Mesenchymal stem cell (in vitro differentiated cells and primary cell): ENCODE results near the gene NDUFA7.
"Not testable (repeated sequence)": the region's sequence is repeated elsewhere in the genome, so short reads cannot be mapped to it uniquely, and the experiment has no call there.

Experiments used
- DNase-seq: peaks from one replicate; pipeline ENCODE4 v3.0.0-alpha.2; 2013
- H2AFZ ChIP-seq: one replicate; pipeline ENCODE4 v1.6.1; 2013; ENCODE audit warnings: low read depth, mild to moderate bottlenecking, control low read depth, inconsistent platforms, low read length, moderate library complexity
- H2AK5ac ChIP-seq: 2 replicates; pipeline ENCODE4 v1.6.1; 2013; ENCODE audit warnings: low read length, moderate library complexity, mild to moderate bottlenecking, inconsistent platforms; ENCODE audit not compliant: severe bottlenecking
- H2BK120ac ChIP-seq: one replicate; pipeline ENCODE4 v1.6.1; 2013; ENCODE audit warnings: low read depth, mild to moderate bottlenecking, inconsistent platforms, low read length, moderate library complexity
- H2BK12ac ChIP-seq, 2 experiments: one replicate each; pipeline ENCODE4 v1.6.1; 2013; ENCODE audit warnings: inconsistent platforms in 2 of 2, low read length in 2 of 2, mild to moderate bottlenecking in 2 of 2, moderate library complexity in 2 of 2, control low read depth in 1 of 2
- H2BK15ac ChIP-seq: one replicate; pipeline ENCODE4 v1.6.1; 2013; ENCODE audit warnings: mild to moderate bottlenecking, low read depth, inconsistent platforms; ENCODE audit not compliant: poor library complexity, severe bottlenecking
- H2BK5ac ChIP-seq: 2 replicates; pipeline ENCODE4 v1.6.1; 2013; ENCODE audit warnings: low read depth, mild to moderate bottlenecking, low read length, control low read depth, inconsistent platforms; ENCODE audit not compliant: poor library complexity, severe bottlenecking
- H3K14ac ChIP-seq, 2 experiments: one replicate each; pipeline ENCODE4 v1.6.1; 2013; ENCODE audit warnings: inconsistent platforms in 2 of 2, low read length in 2 of 2, control low read depth in 1 of 2, mild to moderate bottlenecking in 1 of 2, moderate library complexity in 1 of 2
- H3K18ac ChIP-seq, 2 experiments: one replicate each; pipeline ENCODE4 v1.6.1; 2013; ENCODE audit warnings: inconsistent platforms in 2 of 2, low read length in 2 of 2, control low read depth in 1 of 2, low read depth in 1 of 2, mild to moderate bottlenecking in 1 of 2
- H3K23ac ChIP-seq, 2 experiments: one replicate each; pipeline ENCODE4 v1.6.1; 2013; ENCODE audit warnings: inconsistent platforms in 2 of 2, low read length in 2 of 2, mild to moderate bottlenecking in 2 of 2, moderate library complexity in 2 of 2, control low read depth in 1 of 2
- H3K27ac ChIP-seq: 2 replicates; pipeline ENCODE4 v1.5.1; 2013; ENCODE audit warnings: mild to moderate bottlenecking, moderate library complexity, low read length, control low read depth, inconsistent platforms; ENCODE audit not compliant: poor library complexity, severe bottlenecking
- H3K27me3 ChIP-seq, 2 experiments: 2 replicates each; pipeline versions ENCODE4 v1.6.1 to v1.7.0; 2013; ENCODE audit warnings: low read length in 2 of 2, mild to moderate bottlenecking in 2 of 2, moderate library complexity in 2 of 2, control low read depth in 1 of 2, inconsistent platforms in 1 of 2; ENCODE audit not compliant: control insufficient read depth in 1 of 2, insufficient read depth in 1 of 2
- H3K36me3 ChIP-seq, 2 experiments: 2 replicates each; pipeline versions ENCODE4 v1.6.1 to v1.7.0; 2013; ENCODE audit warnings: low read length in 2 of 2, control low read depth in 1 of 2, inconsistent platforms in 1 of 2, low read depth in 1 of 2, mild to moderate bottlenecking in 1 of 2; ENCODE audit not compliant: insufficient read depth in 2 of 2, control insufficient read depth in 1 of 2
- H3K4ac ChIP-seq, 2 experiments: one replicate each; pipeline ENCODE4 v1.6.1; 2013; ENCODE audit warnings: inconsistent platforms in 2 of 2, low read length in 2 of 2, mild to moderate bottlenecking in 2 of 2, moderate library complexity in 2 of 2, control low read depth in 1 of 2, low read depth in 1 of 2
- H3K4me1 ChIP-seq: 2 replicates; pipeline ENCODE4 v1.6.1; 2013; ENCODE audit warnings: low read depth, low read length, control low read depth; ENCODE audit not compliant: control insufficient read depth, insufficient read depth
- H3K4me2 ChIP-seq: 2 replicates; pipeline ENCODE4 v1.6.1; 2013; ENCODE audit warnings: low read length, mild to moderate bottlenecking, inconsistent platforms; ENCODE audit not compliant: poor library complexity, severe bottlenecking
- H3K4me3 ChIP-seq, 2 experiments: 2 replicates each; pipeline versions ENCODE4 v1.5.1 to v1.7.0; 2013; ENCODE audit warnings: low read length in 2 of 2, mild to moderate bottlenecking in 2 of 2, control low read depth in 1 of 2, low read depth in 1 of 2; ENCODE audit not compliant: insufficient read depth in 1 of 2
- H3K79me1 ChIP-seq: replicated peaks from 2 replicates; pipeline ENCODE4 v1.6.1; 2013; ENCODE audit warnings: mild to moderate bottlenecking, control low read depth, low read length, inconsistent platforms; ENCODE audit not compliant: poor library complexity, severe bottlenecking
- H3K9ac ChIP-seq: 2 replicates; pipeline ENCODE4 v1.7.0; 2013; ENCODE audit warnings: mild to moderate bottlenecking, low read length, moderate library complexity
- H3K9me3 ChIP-seq: 2 replicates; pipeline ENCODE4 v1.7.0; 2013; ENCODE audit warnings: mild to moderate bottlenecking, low read length; ENCODE audit not compliant: control insufficient read depth
- H4K8ac ChIP-seq: one replicate; pipeline ENCODE4 v1.6.1; 2013; ENCODE audit warnings: inconsistent platforms, mild to moderate bottlenecking, low read length, moderate library complexity
- H4K91ac ChIP-seq: one replicate; pipeline ENCODE4 v1.6.1; 2013; ENCODE audit warnings: mild to moderate bottlenecking, low read length, inconsistent platforms
- WGBS: methylation state at CpG from one replicate; pipeline ENCODE4 v1.1.7; 2013; ENCODE audit warnings: mixed read lengths; 5-methylcytosine and 5-hydroxymethylcytosine counted together

Gene NDUFA7

GRCh38 chr19:8321986-8322637 is 937 bp upstream of the NDUFA7 start:
- peak overlapping the region in 1 of 2 experiments; percentile 4 for H3K14ac ChIP-seq
- H2AK5ac ChIP-seq: no peak overlapping the region
- H3K4me3 ChIP-seq: peak overlapping the region; percentile 76 to 98
- H3K9me3 ChIP-seq: peaks cover 5% of the 10 kb centered on the region
- H4K91ac ChIP-seq: no peak overlapping the region
- no peak overlapping the region for H2BK120ac ChIP-seq
- H3K23ac ChIP-seq: no peak overlapping the region
- H3K4me1 ChIP-seq: peaks cover 18% of the 10 kb centered on the region
- H2BK5ac ChIP-seq: no peak overlapping the region
- peak overlapping the region; percentile 99 for H3K9ac ChIP-seq
- no peaks in the 10 kb centered on the region for H3K27me3 ChIP-seq
- no peak overlapping the region for H3K27ac ChIP-seq
- H4K8ac ChIP-seq: peak overlapping the region; percentile 12
- H2AFZ ChIP-seq: no peak overlapping the region
- H2BK15ac ChIP-seq: no peak overlapping the region
- no peak overlapping the region for H2BK12ac ChIP-seq
- H3K4me2 ChIP-seq: peak overlapping the region; percentile 32
- WGBS: 21% methylated on average over 24 of the region's 30 CpGs
- peak overlapping the region in 1 of 2 experiments; percentile 5 for H3K4ac ChIP-seq
- H3K79me1 ChIP-seq: peaks cover 7% of the 10 kb centered on the region
- peak overlapping the region in 1 of 2 experiments; percentile 76 for H3K18ac ChIP-seq
- DNase-seq: peak; percentile 18
- H3K36me3 ChIP-seq: peaks cover 22 to 26% of the 10 kb centered on the region in 2 experiments

- H2BK15ac ChIP-seq: no peak overlapping the region
- H3K9me3 ChIP-seq: no peaks in the 10 kb centered on the region
- no peak overlapping the region for H2BK12ac ChIP-seq
- H3K36me3 ChIP-seq: peaks cover 33 to 36% of the 10 kb centered on the region in 2 experiments
- H3K27ac ChIP-seq: peak overlapping the region; percentile 54
- H2BK5ac ChIP-seq: peak overlapping the region; percentile 22
- H3K4ac ChIP-seq: peak overlapping the region; percentile 10 to 34
- H3K4me1 ChIP-seq: peaks cover 18% of the 10 kb centered on the region
- peak overlapping the region; percentile 93 for H4K8ac ChIP-seq
- H3K9ac ChIP-seq: peak overlapping the region; percentile 99
- H3K4me3 ChIP-seq: peak overlapping the region; percentile 75 to 98
- peak overlapping the region in 1 of 2 experiments; percentile 80 for H3K14ac ChIP-seq
- peak overlapping the region; percentile 29 for H4K91ac ChIP-seq
- H3K79me1 ChIP-seq: peaks cover 16% of the 10 kb centered on the region
- H3K18ac ChIP-seq: peak overlapping the region; percentile 52 to 75
- H2BK120ac ChIP-seq: no peak overlapping the region
- H3K27me3 ChIP-seq: no peaks in the 10 kb centered on the region
- 9% methylated on average over 16 of the region's 16 CpGs for WGBS
- DNase-seq: peak; percentile 37
- H3K23ac ChIP-seq: no peak overlapping the region
- H3K4me2 ChIP-seq: peak overlapping the region; percentile 60
- peak overlapping the region; percentile 6 for H2AFZ ChIP-seq
- H2AK5ac ChIP-seq: peak overlapping the region; percentile 72
These were observed 560 bp downstream of the NDUFA7 start for GRCh38 chr19:8320564-8321066.

GRCh38 chr19:8319807-8320520 is 1.2 kb downstream of the NDUFA7 start:
- no peak overlapping the region for H2AFZ ChIP-seq
- H3K27me3 ChIP-seq: no peaks in the 10 kb centered on the region
- no peak overlapping the region for H2BK120ac ChIP-seq
- no peak overlapping the region for H4K8ac ChIP-seq
- no peak overlapping the region for H2BK5ac ChIP-seq
- H3K9me3 ChIP-seq: no peaks in the 10 kb centered on the region
- H3K4me1 ChIP-seq: peaks cover 18% of the 10 kb centered on the region
- WGBS: 88% methylated on average over 16 of the region's 19 CpGs
- H3K23ac ChIP-seq: no peak overlapping the region
- no peak overlapping the region for H2BK15ac ChIP-seq
- no peak overlapping the region for H2AK5ac ChIP-seq
- peaks cover 16% of the 10 kb centered on the region for H3K79me1 ChIP-seq
- peak overlapping the region; percentile 60 for H3K4me2 ChIP-seq
- DNase-seq: no peak
- no peak overlapping the region for H4K91ac ChIP-seq
- H3K4ac ChIP-seq: no peak overlapping the region
- H3K27ac ChIP-seq: no peak overlapping the region
- peaks cover 37 to 42% of the 10 kb centered on the region in 2 experiments for H3K36me3 ChIP-seq
- no peak overlapping the region for H3K18ac ChIP-seq
- H2BK12ac ChIP-seq: no peak overlapping the region
- H3K4me3 ChIP-seq: peak overlapping the region in 1 of 2 experiments; percentile 98
- H3K14ac ChIP-seq: no peak overlapping the region
- H3K9ac ChIP-seq: peak overlapping the region; percentile 99

- WGBS: 88% methylated on average over 8 of the region's 9 CpGs
- not testable (repeated sequence) for H3K27ac ChIP-seq, H3K4ac ChIP-seq, H2AFZ ChIP-seq, H3K23ac ChIP-seq, H3K9ac ChIP-seq, H2BK5ac ChIP-seq, H4K91ac ChIP-seq, H2BK120ac ChIP-seq, H3K4me2 ChIP-seq, H3K27me3 ChIP-seq, H2BK15ac ChIP-seq, H2AK5ac ChIP-seq, H4K8ac ChIP-seq, H3K9me3 ChIP-seq, H2BK12ac ChIP-seq, H3K18ac ChIP-seq, H3K14ac ChIP-seq, H3K4me3 ChIP-seq
- Histone ChIP-seq H3K79me1 (peaks cover 17% of the 10 kb centered on the region), H3K36me3 (peaks cover 34 to 47% of the 10 kb centered on the region in 2 experiments), H3K4me1 (peaks cover 14% of the 10 kb centered on the region)
- DNase-seq: peak; percentile 22
These were observed 2.3 kb downstream of the NDUFA7 start for GRCh38 chr19:8318835-8319234.
